Muscle of leg (tissue), 11 donors: ENCODE data around the gene NR1I3. TPM values are rescaled to one million over a fixed set of nuclear protein-coding genes. Genes with fewer than 3 reads are reported as not detected.
"Not testable (repeated sequence)": the region's sequence is repeated elsewhere in the genome, so short reads cannot be mapped to it uniquely, and the experiment has no call there.

Experiments
- DNase-seq: peaks from one replicate; pipeline ENCODE4 v3.0.0; 2013
- H3K27ac ChIP-seq: one replicate; pipeline ENCODE4 v1.5.1; 2013; ENCODE audit warnings: mild to moderate bottlenecking, low read length, control low read depth
- H3K27me3 ChIP-seq: one replicate; pipeline ENCODE4 v1.6.1; 2013; ENCODE audit warnings: low read length; ENCODE audit not compliant: control insufficient read depth, insufficient read depth
- H3K36me3 ChIP-seq: one replicate; pipeline ENCODE4 v1.6.1; 2013; ENCODE audit warnings: low read length; ENCODE audit not compliant: control insufficient read depth, insufficient read depth
- H3K4me1 ChIP-seq: one replicate; pipeline ENCODE4 v1.6.1; 2013; ENCODE audit warnings: low read length; ENCODE audit not compliant: control insufficient read depth, insufficient read depth
- H3K4me3 ChIP-seq: one replicate; pipeline ENCODE4 v1.5.1; 2013; ENCODE audit warnings: low read length, control low read depth
- H3K9me3 ChIP-seq: replicated peaks from 2 replicates; pipeline ENCODE4 v1.6.1; 2013; ENCODE audit warnings: low read depth, low read length; ENCODE audit not compliant: control insufficient read depth
- WGBS: methylation state at CpG from one replicate; pipeline ENCODE4 v1.1.5; 2013; ENCODE audit warnings: missing lambda C conversion rate; ENCODE audit not compliant: insufficient coverage; 5-methylcytosine and 5-hydroxymethylcytosine counted together
- polyA plus RNA-seq, 8 donors: library from polyadenylated mRNA; unstranded; fragments of 120-200 nt; gene quantifications; one replicate each; pipeline versions ENCODE4 v1.2.1 to v1.2.3, GENCODE V29; 2013; ENCODE audit warnings: inconsistent platforms in 1 of 8, low replicate concordance in 1 of 8; ENCODE audit not compliant: insufficient read length in 8 of 8, insufficient read depth in 1 of 8
- total RNA-seq: library from RNA; stranded (reverse); fragments of 120-200 nt; gene quantifications from one replicate; pipeline ENCODE4 v1.2.4, GENCODE V29; 2013

NR1I3 gene
- total and polyA plus RNA-seq, 9 donors: 0.50 to 1.5 (median 1.1) TPM; not detected in 1

DNA sequence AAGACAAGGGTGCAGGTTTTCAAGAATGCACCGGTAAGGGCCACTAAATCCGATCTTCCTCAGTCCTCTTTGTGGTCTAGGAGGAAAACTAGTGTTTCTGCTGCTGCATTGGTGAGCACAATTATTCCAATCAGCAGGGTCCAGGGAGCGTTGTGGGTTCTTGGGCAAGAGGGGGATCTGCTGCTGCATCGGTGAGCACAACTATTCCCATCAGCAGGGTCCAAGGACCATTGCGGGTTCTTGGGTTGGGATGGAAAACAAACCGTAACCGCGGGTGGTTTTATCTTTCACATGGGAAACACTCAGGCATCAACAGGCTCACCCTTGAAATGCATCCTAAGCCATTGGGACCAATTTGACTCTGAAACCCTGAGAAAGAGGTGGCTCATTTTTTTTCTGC lies 13.6 kb upstream of the NR1I3 start:
- H3K4me3 ChIP-seq: no peak overlapping the region
- WGBS: 69% methylated on average over 3 of the region's 8 CpGs
- no peaks in the 10 kb centered on the region for H3K27me3 ChIP-seq
- H3K27ac ChIP-seq: no peak overlapping the region
- H3K4me1 ChIP-seq: no peaks in the 10 kb centered on the region
- no peaks in the 10 kb centered on the region for H3K36me3 ChIP-seq
- H3K9me3 ChIP-seq: no peaks in the 10 kb centered on the region
- no peak for DNase-seq

DNA sequence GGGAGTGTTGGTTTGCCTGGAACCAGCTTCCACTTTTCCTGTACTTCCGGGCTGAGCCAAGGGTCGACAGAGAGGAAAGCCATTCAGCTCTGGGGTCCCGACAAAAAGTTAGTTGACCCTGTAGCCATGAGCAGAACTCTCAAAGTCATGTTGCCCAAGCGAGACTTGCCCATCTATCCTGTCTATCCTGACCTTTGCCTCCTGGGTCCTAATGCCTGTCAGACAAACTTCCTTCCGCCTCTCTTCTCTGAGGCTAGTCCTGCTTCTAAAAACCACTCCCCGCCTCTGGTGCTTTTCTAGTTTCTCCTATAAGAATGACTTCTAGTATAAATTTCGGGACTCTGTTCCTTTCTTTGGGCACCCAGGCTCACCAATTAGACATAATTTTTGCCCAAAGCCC lies 12.8 kb upstream of the NR1I3 start:
- Histone ChIP-seq H3K36me3 (no peaks in the 10 kb centered on the region), H3K27ac (no peak overlapping the region), H3K9me3 (no peaks in the 10 kb centered on the region), H3K4me1 (no peaks in the 10 kb centered on the region), H3K4me3 (no peak overlapping the region), H3K27me3 (no peaks in the 10 kb centered on the region)
- WGBS: 72% methylated on average over 5 of the region's 7 CpGs
- no peak for DNase-seq

DNA sequence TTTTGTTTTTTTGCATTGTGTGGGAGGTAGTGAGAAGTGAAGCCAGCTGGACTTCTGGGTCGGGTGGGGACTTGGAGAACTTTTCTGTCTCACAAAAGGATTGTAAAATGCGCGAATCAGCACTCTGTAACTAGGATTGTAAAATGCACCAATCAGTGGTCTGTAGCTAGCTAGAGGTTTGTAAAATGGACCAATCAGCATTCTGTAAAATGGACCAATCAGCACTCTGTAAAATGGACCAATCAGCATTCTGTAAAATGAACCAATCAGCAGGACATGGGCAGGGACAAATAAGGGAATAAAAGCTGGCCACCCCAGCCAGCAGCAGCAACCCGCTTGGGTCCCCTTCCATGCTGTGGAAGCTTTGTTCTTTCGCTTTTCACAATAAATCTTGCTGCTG lies 12.1 kb upstream of the NR1I3 start:
- H3K27me3 ChIP-seq, H3K9me3 ChIP-seq, H3K4me1 ChIP-seq, DNase-seq, H3K27ac ChIP-seq, H3K36me3 ChIP-seq, H3K4me3 ChIP-seq: not testable (repeated sequence)
- 70% methylated on average over 3 of the region's 5 CpGs for WGBS

DNA sequence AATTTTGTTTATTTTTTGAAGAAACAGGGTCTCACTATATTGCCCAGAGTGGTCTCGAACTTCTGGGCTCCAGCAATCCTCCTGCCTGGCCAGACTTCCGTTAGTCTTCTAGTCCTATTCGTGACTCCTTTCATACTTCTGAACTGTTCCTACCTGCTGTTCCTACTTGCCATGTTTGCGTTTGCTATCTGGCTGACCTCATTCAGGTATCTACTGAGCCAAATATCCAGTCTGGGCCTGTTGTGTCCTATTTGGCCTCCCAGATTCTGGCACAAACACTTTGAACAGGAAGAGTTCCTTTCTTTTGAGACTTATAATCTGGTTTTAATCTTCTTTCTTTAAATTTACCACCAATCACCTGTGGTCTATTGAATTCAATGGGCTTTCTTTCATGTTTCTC lies 6.9 kb upstream of the NR1I3 start:
- Histone ChIP-seq H3K9me3 (no peaks in the 10 kb centered on the region), H3K4me3 (no peak overlapping the region), H3K4me1 (no peaks in the 10 kb centered on the region), H3K27ac (no peak overlapping the region), H3K27me3 (no peaks in the 10 kb centered on the region), H3K36me3 (no peaks in the 10 kb centered on the region)
- no peak for DNase-seq
- 85% methylated on average over 4 of the region's 4 CpGs for WGBS

DNA sequence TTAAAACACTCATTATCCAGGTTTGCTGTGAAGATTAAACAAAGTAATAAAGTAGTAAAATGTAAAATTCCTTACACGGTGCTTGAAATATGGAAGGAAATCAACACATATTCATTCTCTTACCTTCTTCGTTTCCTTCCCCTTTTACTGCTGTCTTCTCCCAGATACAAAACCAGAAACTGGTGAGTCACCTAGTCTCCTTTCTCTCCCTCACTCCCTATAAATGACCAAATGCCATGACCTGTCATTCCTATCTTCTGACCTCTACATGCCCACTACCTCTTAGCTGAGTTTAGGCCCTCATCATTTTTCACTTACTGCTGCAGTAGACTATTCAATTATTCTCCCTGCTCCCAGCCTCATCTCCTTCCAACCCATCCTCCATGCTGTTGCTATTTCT lies 4.3 kb upstream of the NR1I3 start:
- Histone ChIP-seq H3K27me3 (no peaks in the 10 kb centered on the region), H3K4me1 (no peaks in the 10 kb centered on the region), H3K9me3 (no peaks in the 10 kb centered on the region), H3K27ac (no peak overlapping the region), H3K4me3 (no peak overlapping the region), H3K36me3 (no peaks in the 10 kb centered on the region)
- DNase-seq: no peak
- WGBS: 67% methylated on average over 2 of the region's 2 CpGs

DNA sequence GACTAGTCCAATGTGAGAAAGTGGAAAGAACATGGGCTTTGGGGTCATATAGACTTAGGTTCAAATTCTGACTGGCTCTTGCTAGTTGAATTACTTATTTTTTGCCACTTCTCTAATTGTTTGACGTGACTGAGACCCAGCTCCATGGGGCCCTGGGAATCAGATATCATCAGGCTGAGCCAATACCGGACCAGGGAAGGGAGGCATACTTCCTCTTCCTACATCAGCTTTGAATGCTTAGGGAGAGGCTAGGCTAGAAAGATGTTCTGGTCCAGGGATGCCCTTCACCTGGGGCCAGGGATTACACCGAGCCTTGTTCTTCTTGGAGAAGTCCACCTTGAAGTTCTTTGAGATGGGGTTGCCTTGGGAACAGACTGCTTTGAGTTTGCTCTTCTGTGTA lies 3.7 kb upstream of the NR1I3 start:
- Histone ChIP-seq H3K27ac (no peak overlapping the region), H3K36me3 (no peaks in the 10 kb centered on the region), H3K4me3 (no peak overlapping the region), H3K27me3 (no peaks in the 10 kb centered on the region), H3K9me3 (no peaks in the 10 kb centered on the region), H3K4me1 (no peaks in the 10 kb centered on the region)
- no CpG with 5 or more reads among the region's 3 CpGs for WGBS
- DNase-seq: no peak

DNA sequence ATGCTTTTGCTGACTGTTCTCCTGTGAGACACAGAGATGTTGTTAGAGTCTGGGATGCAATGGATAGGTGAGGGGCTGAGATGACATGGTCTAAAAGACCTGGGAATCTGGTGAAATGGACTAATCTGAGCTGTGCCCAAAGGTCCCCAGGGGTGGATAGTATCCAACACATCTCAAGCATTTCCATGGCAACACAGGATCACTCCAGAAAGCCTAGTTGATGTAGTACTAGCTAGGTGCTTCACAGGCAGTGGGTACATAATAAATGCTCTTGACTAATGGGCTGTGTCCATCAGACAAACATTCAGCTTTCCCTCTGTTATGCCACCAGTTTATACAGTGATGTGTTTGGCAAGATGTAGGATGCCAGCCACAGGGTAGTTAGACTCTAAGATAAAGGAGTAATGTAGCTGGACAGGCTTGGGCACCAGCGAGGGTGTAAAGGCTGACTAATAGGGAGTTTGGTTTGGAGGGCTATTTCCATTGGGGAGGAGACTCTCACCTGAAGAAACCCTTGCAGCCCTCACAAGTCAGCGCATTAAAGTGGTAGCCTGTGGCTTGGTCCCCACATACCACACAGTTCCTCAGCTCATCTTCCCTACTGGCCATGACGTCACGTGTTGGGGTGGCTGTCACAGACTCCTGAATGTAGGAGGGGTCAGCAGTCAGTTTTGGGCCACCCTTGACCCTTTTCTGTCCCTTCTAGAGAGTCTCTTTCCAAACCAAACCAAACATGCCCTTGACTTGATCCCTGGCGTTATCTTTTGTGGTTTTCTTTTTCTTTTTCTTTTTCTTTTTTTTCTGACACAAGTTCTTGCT lies 1.8 kb downstream of the NR1I3 start:
- H3K27ac ChIP-seq: no peak overlapping the region
- no peak overlapping the region for H3K4me3 ChIP-seq
- no peaks in the 10 kb centered on the region for H3K4me1 ChIP-seq
- no peaks in the 10 kb centered on the region for H3K36me3 ChIP-seq
- no peaks in the 10 kb centered on the region for H3K9me3 ChIP-seq
- DNase-seq: no peak
- 67% methylated on average over 3 of the region's 5 CpGs for WGBS
- peaks cover 4% of the 10 kb centered on the region for H3K27me3 ChIP-seq

DNA sequence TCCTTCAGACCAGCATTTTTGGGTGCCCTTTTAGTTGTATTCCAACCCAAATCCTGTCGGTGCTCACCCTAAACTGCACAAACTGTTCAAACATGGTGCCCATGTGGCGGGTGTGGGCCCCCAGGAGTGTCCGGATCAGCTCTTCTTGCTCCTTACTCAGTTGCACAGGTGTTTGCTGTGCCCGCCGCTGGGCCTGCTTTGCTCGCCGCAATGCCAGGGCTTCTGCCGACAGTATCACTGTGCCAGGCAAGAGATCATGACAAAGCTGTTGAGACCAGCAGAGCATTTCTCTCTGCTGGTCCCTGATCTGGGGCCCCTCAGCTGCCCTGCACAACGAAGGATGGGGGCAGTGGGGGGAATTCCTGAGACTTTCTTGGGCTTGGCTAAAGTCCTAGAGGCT lies 4.9 kb downstream of the NR1I3 start:
- no peaks in the 10 kb centered on the region for H3K4me1 ChIP-seq
- 94% methylated on average over 6 of the region's 9 CpGs for WGBS
- DNase-seq: no peak
- peaks cover 4% of the 10 kb centered on the region for H3K27me3 ChIP-seq
- H3K4me3 ChIP-seq: no peak overlapping the region
- H3K36me3 ChIP-seq: peaks cover 20% of the 10 kb centered on the region
- H3K9me3 ChIP-seq: no peaks in the 10 kb centered on the region
- H3K27ac ChIP-seq: no peak overlapping the region

DNA sequence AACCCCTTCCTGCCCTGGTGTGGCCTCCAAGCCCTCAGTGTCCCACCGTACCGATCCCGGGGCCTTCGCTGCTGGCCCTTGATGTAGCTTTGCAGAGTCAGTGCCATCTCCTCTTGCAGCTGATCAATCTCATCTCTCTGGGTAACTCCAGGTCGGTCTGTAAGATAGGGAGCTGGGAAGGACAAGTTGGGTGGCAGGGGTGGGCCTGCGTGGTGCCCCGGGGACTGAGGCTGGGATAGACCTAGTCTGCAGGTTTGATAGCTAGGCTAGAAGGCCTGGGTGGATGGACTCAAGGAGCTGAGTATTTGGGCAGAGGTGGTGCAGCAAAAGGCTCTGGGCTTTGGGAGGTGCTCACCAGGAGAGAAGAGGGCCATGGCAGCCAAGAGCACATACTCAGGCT lies 7.2 kb downstream of the NR1I3 start:
- Histone ChIP-seq H3K27me3 (no peaks in the 10 kb centered on the region), H3K4me3 (no peak overlapping the region), H3K36me3 (peaks cover 22% of the 10 kb centered on the region), H3K27ac (no peak overlapping the region), H3K9me3 (no peaks in the 10 kb centered on the region), H3K4me1 (peaks cover 20% of the 10 kb centered on the region)
- no peak for DNase-seq
- 91% methylated on average over 7 of the region's 7 CpGs for WGBS

DNA sequence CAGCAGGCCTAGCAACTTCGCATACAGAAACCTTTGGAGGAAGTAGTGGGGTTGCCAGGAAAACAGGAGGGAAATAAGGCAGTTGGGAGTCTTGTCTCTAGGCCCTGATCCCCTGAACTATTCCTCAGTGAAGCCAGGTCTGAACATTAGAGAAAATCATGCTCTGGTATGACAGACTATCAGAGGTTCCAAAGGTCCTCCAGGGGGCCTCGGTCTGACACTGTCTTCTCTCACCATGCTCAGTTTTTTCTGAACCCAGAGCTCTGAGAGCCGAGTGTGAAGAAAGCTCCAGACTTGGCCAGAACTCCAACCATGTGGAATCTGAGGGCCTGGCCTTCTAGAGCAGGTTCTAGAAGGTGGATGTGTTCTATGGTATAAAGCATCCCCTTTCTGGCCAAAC lies 8.1 kb downstream of the NR1I3 start:
- Histone ChIP-seq H3K36me3 (peaks cover 22% of the 10 kb centered on the region), H3K4me3 (no peak overlapping the region), H3K27ac (no peak overlapping the region), H3K4me1 (peaks cover 27% of the 10 kb centered on the region), H3K27me3 (no peaks in the 10 kb centered on the region), H3K9me3 (no peaks in the 10 kb centered on the region)
- WGBS: no CpG with 5 or more reads among the region's 3 CpGs
- DNase-seq: no peak

DNA sequence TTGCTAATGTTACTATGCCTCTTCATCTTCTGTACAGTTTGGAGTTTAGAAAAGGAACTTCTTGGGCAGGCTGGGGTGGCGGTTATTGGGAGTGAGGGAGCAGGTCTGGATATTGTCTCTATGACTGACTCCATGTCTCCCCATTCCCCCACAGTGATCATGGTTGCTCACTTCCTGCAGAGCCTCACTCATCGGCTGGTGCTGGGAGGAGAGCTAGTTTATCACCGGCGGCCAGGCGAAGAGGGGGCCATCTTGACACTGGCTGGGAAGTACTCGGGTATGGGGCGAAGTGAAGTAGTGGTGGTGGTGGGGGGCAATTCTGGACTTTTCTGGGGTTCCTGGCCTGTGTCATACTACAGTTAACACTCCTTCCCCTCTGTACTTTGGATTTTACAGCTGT lies 10.0 kb downstream of the NR1I3 start:
- no peak for DNase-seq
- H3K4me3 ChIP-seq: no peak overlapping the region
- H3K4me1 ChIP-seq: peaks cover 27% of the 10 kb centered on the region
- no peaks in the 10 kb centered on the region for H3K9me3 ChIP-seq
- no peak overlapping the region for H3K27ac ChIP-seq
- no peaks in the 10 kb centered on the region for H3K27me3 ChIP-seq
- H3K36me3 ChIP-seq: peaks cover 22% of the 10 kb centered on the region
- no CpG with 5 or more reads among the region's 7 CpGs for WGBS
